ENCODE results near the gene GAGE12J. TPM values are rescaled to one million over a fixed set of nuclear protein-coding genes. Genes with fewer than 3 reads are reported as not detected.

Gene GAGE12J
- total and polyA plus RNA-seq, 9 of the 15 experiments (the other 6 are each of a cell fraction or from before 2014, with no cell fraction given), result 0.20 to 0.84 (median 0.64) TPM; not detected in 5

DNA sequence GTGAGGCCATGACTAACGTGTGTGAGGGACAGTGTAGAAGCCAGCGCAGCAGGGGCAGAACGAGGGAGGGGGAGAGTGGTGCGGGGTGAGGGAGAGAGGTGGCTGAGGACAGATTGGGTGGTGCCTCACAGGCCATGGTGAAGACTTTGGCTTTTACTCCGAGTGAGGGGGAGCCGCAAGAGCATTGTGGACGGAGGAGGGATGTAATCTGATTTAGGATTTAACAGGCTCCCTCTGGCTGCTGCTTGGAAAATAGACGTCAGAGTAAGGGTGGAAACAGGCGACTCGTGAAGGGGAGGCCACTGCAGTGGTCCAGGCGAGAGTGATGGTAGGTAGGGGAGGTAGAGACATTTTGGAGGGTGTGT, 39.2 kb upstream of the GAGE12J start (continued):
- TF ChIP-seq REST (IDR thresholded peaks at IDR 0.05; ENCODE audit: borderline replicate concordance), result peak; percentile 40; the same call in 1 of the 2 replicates
- no peak for TF ChIP-seq REST (CRISPR knock-in tag; IDR thresholded peaks at IDR 0.05; ENCODE audit: low read depth)
- TF ChIP-seq RBM15 (IDR thresholded peaks at IDR 0.05; ENCODE audit: insufficient read depth, low read length), result no peak
- TF ChIP-seq ARNT (IDR thresholded peaks at IDR 0.05), result 0 out of 4 replicates have a peak, but pooled peaks of 1 of the 2 experiments have one; percentile 17
- TF ChIP-seq NR4A1 (CRISPR knock-in tag; IDR thresholded peaks at IDR 0.05), result no peak
- TF ChIP-seq NR4A1 (tag; IDR thresholded peaks at IDR 0.05), result no peak
- peak; percentile 69 for TF ChIP-seq CREM (IDR thresholded peaks at IDR 0.05; ENCODE audit: low read depth)
- TF ChIP-seq, protein P1, sequence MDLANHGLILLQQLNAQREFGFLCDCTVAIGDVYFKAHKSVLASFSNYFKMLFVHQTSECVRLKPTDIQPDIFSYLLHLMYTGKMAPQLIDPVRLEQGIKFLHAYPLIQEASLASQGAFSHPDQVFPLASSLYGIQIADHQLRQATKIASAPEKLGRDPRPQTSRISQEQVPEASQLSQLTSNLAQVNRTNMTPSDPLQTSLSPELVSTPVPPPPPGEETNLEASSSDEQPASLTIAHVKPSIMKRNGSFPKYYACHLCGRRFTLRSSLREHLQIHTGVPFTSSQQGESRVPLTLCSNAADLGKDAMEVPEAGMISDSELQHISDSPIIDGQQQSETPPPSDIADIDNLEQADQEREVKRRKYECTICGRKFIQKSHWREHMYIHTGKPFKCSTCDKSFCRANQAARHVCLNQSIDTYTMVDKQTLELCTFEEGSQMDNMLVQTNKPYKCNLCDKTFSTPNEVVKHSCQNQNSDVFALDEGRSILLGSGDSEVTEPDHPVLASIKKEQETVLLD (IDR thresholded peaks at IDR 0.05), result 0 out of 2 replicates have a peak, but pooled peaks have one; percentile 22
- TF ChIP-seq ZNF165 (CRISPR knock-in tag; IDR thresholded peaks at IDR 0.05; ENCODE audit: borderline replicate concordance), result no peak
- no peak for TF ChIP-seq JUND (IDR thresholded peaks at IDR 0.05; ENCODE audit: borderline replicate concordance, low read depth, low read length)
- no peak; the same call in 2 of the 3 replicates for TF ChIP-seq JUND (tag; IDR thresholded peaks at IDR 0.05; ENCODE audit: borderline replicate concordance, low read depth, low read length)
- TF ChIP-seq OTX1 (CRISPR knock-in tag; IDR thresholded peaks at IDR 0.05), result no peak
- no peak for TF ChIP-seq U2AF1 (optimal IDR thresholded peaks at IDR 0.05; ENCODE audit: low read depth, low read length)
- TF ChIP-seq ZNF212 (CRISPR knock-in tag; IDR thresholded peaks at IDR 0.05), result no peak
- TF ChIP-seq ARID2 (IDR thresholded peaks at IDR 0.05), result no peak
- no peak for TF ChIP-seq MAFK (IDR thresholded peaks at IDR 0.05; ENCODE audit: low read length)
- 0 out of 2 replicates have a peak, but pooled peaks have one; percentile 43 for TF ChIP-seq MYC (IDR thresholded peaks at IDR 0.05; ENCODE audit: low read depth, low read length)
- TF ChIP-seq MYC (CRISPR knock-in tag; IDR thresholded peaks at IDR 0.05; ENCODE audit: borderline replicate concordance, low read depth), result no peak
- TF ChIP-seq ZNF124 (CRISPR knock-in tag; IDR thresholded peaks at IDR 0.05), result no peak
- TF ChIP-seq POLR2A (conservative IDR thresholded peaks at IDR 0.05), result no peak
- TF ChIP-seq RCOR1 (IDR thresholded peaks at IDR 0.05; ENCODE audit: borderline replicate concordance in 1 of 2, low read depth in 2 of 2, low read length in 2 of 2), result no peak

All from K562 (cell line).